ENCODE data around the gene JSRP1.

GRCh38 chr19:2234996-2235380, 21.2 kb downstream of the JSRP1 start:
- TF ChIP-seq ZNF18 (tag by site-specific recombination; IDR thresholded peaks at IDR 0.05) (no peak), ZNF513 (tag by site-specific recombination; IDR thresholded peaks at IDR 0.05) (no peak), REST (tag by site-specific recombination; IDR thresholded peaks at IDR 0.05) (no peak), FEZF1 (tag by site-specific recombination; IDR thresholded peaks at IDR 0.05) (no peak), ZSCAN30 (tag by site-specific recombination; IDR thresholded peaks at IDR 0.05) (no peak), ZNF133 (tag by site-specific recombination; IDR thresholded peaks at IDR 0.05) (no peak), CTCF (tag by site-specific recombination; IDR thresholded peaks at IDR 0.05) (no peak), SP7 (tag by site-specific recombination; IDR thresholded peaks at IDR 0.05) (no peak), ZNF138 (tag by site-specific recombination; IDR thresholded peaks at IDR 0.05; ENCODE audit: borderline replicate concordance) (no peak), ZNF416 (tag by site-specific recombination; IDR thresholded peaks at IDR 0.05) (no peak), KLF10 (tag by site-specific recombination; IDR thresholded peaks at IDR 0.05) (no peak), ZNF148 (tag by site-specific recombination; IDR thresholded peaks at IDR 0.05; ENCODE audit: borderline replicate concordance) (no peak), ZNF433 (tag by site-specific recombination; IDR thresholded peaks at IDR 0.05; ENCODE audit: low read depth) (no peak)

Data from HEK293 (cell line).